HG03064 (cell line): ENCODE measurements around the gene BCL2L11.

Source experiments
- ATAC-seq: cut with Tn5 transposase; IDR thresholded peaks from one replicate; pipeline ENCODE4 v1.9.1; 2021; ENCODE audit warnings: low read depth; ENCODE audit not compliant: unreplicated experiment

The BCL2L11 gene

DNA sequence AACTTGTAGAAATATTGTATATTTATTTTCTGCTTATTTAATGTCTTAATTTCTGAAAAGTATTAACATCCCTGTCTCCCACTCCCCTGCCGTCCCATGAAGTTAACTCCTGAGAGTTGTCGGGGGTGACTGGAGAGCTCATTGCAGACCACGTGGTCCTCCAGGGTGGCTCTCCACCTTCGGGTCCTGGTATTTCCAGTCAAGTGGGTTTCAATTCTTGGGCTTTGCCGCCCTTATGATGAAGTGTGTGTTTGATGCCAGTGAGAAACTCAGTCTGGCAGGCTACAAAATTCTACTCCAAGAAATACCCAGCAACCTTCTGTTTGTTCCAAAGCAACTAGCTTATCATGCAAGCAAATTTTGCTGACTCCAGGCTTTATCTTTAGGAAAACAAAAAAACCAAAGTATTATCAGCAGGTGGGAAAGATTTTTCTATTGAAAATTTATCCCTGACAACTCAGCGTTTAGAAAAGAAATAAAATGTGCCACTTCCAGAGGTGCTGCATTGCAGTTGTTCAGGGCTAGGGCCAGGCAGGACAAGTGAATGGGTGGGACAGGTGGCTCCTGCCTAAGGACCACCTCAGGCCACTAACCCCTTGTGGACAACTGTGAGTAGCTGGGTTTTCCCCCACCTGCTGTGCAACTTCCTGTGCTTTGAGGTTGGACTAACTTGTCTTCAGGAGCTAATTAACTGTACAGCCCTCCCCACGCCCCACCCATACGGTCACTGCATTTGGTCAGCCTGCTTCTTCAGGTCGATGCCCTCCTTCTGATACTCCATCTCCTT, 46.6 kb downstream of the BCL2L11 start:
- no peak for ATAC-seq

DNA sequence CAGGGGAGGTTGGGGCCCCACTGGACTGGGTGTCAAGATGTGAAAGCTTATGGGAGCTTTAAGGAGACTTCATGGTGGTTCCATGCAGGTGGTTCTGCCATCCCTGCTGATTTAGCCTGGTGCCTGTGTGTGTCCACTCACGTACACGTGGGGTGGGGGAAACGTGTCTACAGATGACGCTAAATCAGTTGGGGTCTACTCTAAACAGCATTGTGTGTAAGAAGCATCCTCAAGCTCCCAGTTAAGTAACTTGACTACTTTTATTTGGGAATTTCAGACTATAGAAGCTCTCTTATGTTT, 47.1 kb downstream of the BCL2L11 start:
- ATAC-seq = no peak

GRCh38 chr2:111168528-111169239, 48.0 kb downstream of the BCL2L11 start:
- ATAC-seq = peak; percentile 73

DNA sequence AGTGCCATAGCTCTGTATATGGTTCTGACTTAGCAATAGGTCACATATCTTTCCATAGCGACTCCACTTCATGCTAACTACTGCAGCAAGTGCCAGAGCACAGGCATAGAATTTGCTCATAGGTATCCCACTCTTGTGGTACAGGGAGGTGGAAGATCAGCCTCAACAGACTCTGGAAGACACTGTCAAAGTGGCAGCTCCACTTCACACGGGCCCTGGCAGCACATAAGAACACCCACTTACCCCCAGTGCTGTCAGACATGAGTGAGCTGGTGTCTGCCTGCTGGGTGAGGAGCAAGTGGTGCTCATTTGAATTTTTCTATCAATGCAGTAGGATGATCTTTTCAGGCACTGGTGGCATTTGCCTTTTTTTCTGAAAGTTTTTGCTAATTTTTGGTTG, 48.6 kb downstream of the BCL2L11 start:
- ATAC-seq = no peak

GRCh38 chr2:111169924-111170323, 49.2 kb downstream of the BCL2L11 start:
- ATAC-seq = no peak

- ATAC-seq = no peak
Measured at GRCh38 chr2:111171337-111171930, 50.7 kb downstream of the BCL2L11 start.

- ATAC-seq = no peak
Measured at GRCh38 chr2:111172666-111173065, 52.0 kb downstream of the BCL2L11 start.

GRCh38 chr2:111173338-111173737, 52.6 kb downstream of the BCL2L11 start:
- ATAC-seq = no peak

- no peak for ATAC-seq
Measured at GRCh38 chr2:111173856-111174255, 53.1 kb downstream of the BCL2L11 start.

- ATAC-seq = no peak
Measured at GRCh38 chr2:111175615-111176014, 54.9 kb downstream of the BCL2L11 start.

DNA sequence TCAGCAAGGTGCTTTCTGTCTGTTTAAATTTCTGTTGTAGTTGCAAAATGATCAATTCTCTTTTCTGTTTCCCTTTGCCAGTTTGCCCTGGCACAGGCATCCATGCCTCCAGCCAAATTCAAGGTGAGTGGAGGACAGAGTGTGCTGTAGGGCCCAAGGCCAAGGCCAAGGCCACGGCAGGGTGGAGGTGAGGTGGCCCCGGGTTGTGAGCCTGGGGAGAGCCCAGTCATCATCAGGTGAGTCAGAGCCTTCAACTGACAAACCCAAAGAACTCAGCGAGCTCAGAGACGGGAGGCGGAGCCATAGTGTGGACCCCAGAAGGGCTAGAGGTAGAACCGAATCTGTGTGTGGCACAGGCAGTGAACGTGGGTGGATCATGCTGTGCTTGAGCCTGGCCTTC, 55.7 kb downstream of the BCL2L11 start:
- no peak for ATAC-seq

- ATAC-seq = no peak
Measured at GRCh38 chr2:111176867-111177266, 56.2 kb downstream of the BCL2L11 start.

DNA sequence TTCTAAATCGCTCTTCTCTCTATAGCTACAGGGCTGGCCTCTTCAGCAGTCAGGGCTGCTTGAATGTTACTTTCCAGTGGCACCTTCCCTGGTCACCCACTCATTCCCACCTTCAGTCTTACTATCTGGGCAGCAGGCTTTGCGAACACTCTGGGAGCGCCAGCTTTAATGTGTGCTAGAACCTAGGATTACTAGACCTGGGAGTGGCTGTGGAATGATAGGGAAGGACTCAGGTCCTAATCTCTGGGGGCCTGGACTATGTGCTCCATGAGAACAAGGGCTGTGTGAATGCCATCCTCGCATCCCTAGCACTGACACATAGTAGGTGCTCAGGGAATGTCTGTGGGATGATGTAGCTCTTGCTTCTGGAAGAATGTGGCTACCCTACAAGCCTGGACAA, 57.6 kb downstream of the BCL2L11 start:
- ATAC-seq = no peak

DNA sequence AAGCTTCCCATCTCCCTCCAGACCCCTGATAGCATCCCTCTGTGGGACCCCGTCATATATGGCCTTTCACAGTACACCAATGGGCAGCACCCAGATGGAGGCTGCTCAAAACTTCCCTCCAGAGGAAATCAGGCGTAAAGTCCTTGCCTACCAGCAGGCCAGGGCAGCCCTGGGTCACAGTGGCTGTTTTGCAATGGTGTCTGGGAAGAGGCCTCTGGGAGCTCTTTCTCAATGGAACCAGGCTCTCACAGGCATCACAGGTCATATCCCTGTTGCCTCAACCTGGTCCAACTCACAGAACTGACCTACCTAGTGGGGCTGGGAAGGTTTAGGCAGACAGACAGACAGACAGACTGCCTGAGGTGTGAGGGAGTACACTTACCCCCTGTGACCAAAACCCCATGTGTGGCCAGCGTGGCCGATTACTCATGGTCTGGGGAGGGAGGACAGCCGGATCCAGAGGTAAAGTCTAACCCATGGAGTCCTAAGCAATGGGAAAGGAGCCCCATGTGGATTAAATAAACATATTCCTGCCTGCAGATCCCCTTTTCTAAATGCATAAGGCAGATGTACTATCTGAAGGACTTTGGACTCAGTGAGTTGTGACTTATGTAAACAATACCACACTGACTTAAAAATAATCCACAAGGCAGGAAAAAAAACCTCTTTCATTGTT, 58.2 kb downstream of the BCL2L11 start:
- no peak for ATAC-seq

DNA sequence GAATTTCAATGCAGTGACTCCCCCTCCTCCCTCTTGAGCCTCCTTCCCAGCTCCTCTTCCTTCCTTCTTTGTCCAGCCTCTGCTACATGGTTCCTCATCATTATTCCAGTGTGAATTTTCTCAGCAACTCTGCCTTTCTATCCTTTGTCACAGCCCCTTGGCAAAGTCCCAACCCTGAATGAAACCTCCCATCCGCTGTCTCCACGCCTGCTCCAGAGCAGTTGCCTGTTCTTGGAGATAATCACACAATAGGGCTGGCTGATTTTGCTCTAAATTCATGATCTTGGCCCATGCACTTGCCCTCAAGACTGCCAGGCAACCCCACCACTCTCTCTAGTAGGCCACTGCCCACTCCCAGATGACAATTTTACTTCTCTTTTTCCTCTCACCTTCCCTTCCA, 61.4 kb downstream of the BCL2L11 start:
- ATAC-seq = no peak

GRCh38 chr2:111182740-111183139, 62.0 kb downstream of the BCL2L11 start:
- ATAC-seq = no peak

- no peak for ATAC-seq
Measured at GRCh38 chr2:111184725-111185310, 64.1 kb downstream of the BCL2L11 start.

DNA sequence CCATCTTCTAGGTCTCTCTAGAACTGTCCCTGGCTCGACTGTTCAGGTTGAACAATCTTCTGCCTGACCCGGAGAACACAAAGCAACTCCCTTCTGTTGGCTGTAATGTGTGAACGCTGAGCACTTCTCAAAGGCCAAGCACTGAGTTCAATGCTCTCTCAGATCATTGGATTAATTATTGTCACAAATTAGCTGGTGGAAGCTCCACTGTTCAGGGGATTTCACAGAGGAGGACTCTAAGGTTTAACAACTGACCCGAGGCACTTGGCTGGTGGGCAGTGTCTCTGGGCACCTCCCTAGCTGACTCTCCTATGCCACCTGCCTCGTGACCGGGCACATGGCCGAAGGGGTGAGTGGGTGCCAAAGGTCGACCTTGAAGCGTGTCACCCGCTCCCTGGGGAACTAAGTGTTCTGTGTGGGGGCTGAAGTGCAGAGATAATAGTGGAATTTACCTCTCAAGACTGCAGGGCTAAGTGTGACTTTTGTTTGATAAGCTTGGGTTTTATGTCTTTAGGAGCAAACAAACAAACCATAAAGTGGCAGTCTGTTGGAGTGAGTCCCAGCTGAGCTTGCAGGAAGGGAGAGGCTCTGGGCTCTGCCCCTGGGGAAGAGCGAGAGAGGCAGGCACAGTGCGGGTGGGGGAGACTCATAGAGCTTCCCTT, 64.8 kb downstream of the BCL2L11 start:
- ATAC-seq = no peak

GRCh38 chr2:111186121-111186715, 65.5 kb downstream of the BCL2L11 start:
- ATAC-seq = no peak

GRCh38 chr2:111186933-111187332, 66.2 kb downstream of the BCL2L11 start:
- no peak for ATAC-seq
